NB4 (cell line): ENCODE data around the gene DIO1.

Experiments used
- CTCF ChIP-seq: IDR thresholded peaks from one replicate; pipeline ENCODE4 v1.5.1; 2012; ENCODE audit warnings: low read depth, low read length
- POLR2A ChIP-seq: IDR thresholded peaks from 2 replicates; pipeline ENCODE4 v1.6.1; 2011; ENCODE audit warnings: mild to moderate bottlenecking; ENCODE audit not compliant: insufficient read length; ENCODE audit errors: extremely low read depth

DNA sequence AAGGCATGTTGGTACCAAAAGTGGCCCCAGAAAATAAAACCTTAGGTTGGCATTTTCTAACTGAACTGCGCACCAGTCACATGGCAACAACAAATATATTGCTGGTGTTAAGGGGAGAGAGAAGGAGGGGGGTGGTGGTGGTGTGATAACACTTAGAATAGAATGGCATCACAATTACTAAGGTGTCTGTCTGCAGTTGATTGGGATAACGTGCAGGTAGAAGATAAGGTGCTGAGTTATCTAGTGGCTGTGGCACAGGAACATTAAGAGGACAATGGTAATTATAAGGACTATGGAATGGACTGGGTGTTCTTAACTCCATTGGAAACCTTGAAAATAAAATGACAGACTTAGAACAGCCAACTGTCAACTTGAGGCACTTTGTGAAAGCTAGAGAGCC lies 3.0 kb upstream of the DIO1 start:
- TF ChIP-seq CTCF = no peak
- TF ChIP-seq POLR2A = no peak
